CD14-positive monocyte (primary cell): ENCODE results near the gene NFATC1. TPM values are rescaled to one million over a fixed set of nuclear protein-coding genes. Genes with fewer than 3 reads are reported as not detected.

Experiments used
- DNase-seq, 3 donors: peaks; one replicate each; pipeline ENCODE4 v3.0.0-alpha.2; 2011 to 2022
- H2AFZ ChIP-seq: 2 replicates; pipeline ENCODE4 v1.6.0; 2012; ENCODE audit warnings: mild to moderate bottlenecking, low read depth, low read length, inconsistent platforms; ENCODE audit not compliant: insufficient read depth, poor library complexity, severe bottlenecking
- H3K27ac ChIP-seq, 2 donors: 1 replicate in 1 of 2; 2 replicates in 1 of 2; pipeline ENCODE4 v1.5.1; 2012 to 2013; ENCODE audit warnings: low read length in 2 of 2, control low read depth in 1 of 2, inconsistent platforms in 1 of 2, low read depth in 1 of 2, mild to moderate bottlenecking in 1 of 2
- H3K27me3 ChIP-seq, 2 donors: one replicate each; pipeline versions ENCODE4 v1.6.0 to v1.6.1; 2011 to 2013; ENCODE audit warnings: low read length in 2 of 2; ENCODE audit not compliant: control insufficient read depth in 2 of 2, insufficient read depth in 2 of 2
- H3K36me3 ChIP-seq, 2 donors: replicated peaks in 1 of 2; 1 replicate in 1 of 2; 2 replicates in 1 of 2; pipeline versions ENCODE4 v1.5.1 to v1.6.1; 2012 to 2013; ENCODE audit warnings: low read length in 2 of 2, control low read depth in 1 of 2, inconsistent platforms in 1 of 2, mild to moderate bottlenecking in 1 of 2; ENCODE audit not compliant: insufficient read depth in 2 of 2, control insufficient read depth in 1 of 2
- H3K4me1 ChIP-seq, 2 donors: 1 replicate in 1 of 2; 2 replicates in 1 of 2; pipeline versions ENCODE4 v1.5.1 to v1.6.1; 2012 to 2013; ENCODE audit warnings: low read length in 2 of 2, control low read depth in 1 of 2, inconsistent platforms in 1 of 2, mild to moderate bottlenecking in 1 of 2, moderate library complexity in 1 of 2; ENCODE audit not compliant: insufficient read depth in 2 of 2, control insufficient read depth in 1 of 2
- H3K4me2 ChIP-seq: replicated peaks from 2 replicates; pipeline ENCODE3; 2012; ENCODE audit warnings: low read length, moderate library complexity, mild to moderate bottlenecking; ENCODE audit not compliant: poor library complexity, severe bottlenecking; ENCODE audit errors: extremely low read depth
- H3K4me3 ChIP-seq, 3 experiments: fragments of 200-600 bp in 1 of 3; sonication (generic) in 1 of 3; replicated peaks in 1 of 3; 1 replicate in 2 of 3; 2 replicates in 1 of 3; pipeline ENCODE4 v1.5.1; 2011 to 2013; ENCODE audit warnings: low read length in 3 of 3, mild to moderate bottlenecking in 3 of 3, control low read depth in 2 of 3, low read depth in 2 of 3, inconsistent platforms in 1 of 3, moderate library complexity in 1 of 3
- H3K79me2 ChIP-seq: 2 replicates; pipeline ENCODE4 v1.6.0; 2012; ENCODE audit warnings: mild to moderate bottlenecking, control low read depth, inconsistent platforms, low read length, moderate library complexity; ENCODE audit not compliant: insufficient read depth
- H3K9ac ChIP-seq: 2 replicates; pipeline ENCODE4 v1.6.0; 2017; ENCODE audit warnings: low read length, mild to moderate bottlenecking; ENCODE audit not compliant: insufficient read depth, poor library complexity, severe bottlenecking
- H3K9me3 ChIP-seq, 2 donors: replicated peaks in 1 of 2; 1 replicate in 1 of 2; 2 replicates in 1 of 2; pipeline versions ENCODE4 v1.5.1 to v1.6.1; 2012 to 2013; ENCODE audit warnings: low read length in 2 of 2, control low read depth in 1 of 2; ENCODE audit not compliant: control insufficient read depth in 1 of 2, insufficient read depth in 1 of 2
- H4K20me1 ChIP-seq: 2 replicates; pipeline ENCODE4 v1.6.0; 2012; ENCODE audit warnings: mild to moderate bottlenecking, low read length, control low read depth, moderate library complexity; ENCODE audit not compliant: insufficient read depth
- H3K27ac Mint-ChIP-seq, 7 donors: one replicate each; pipeline ENCODE4 v1.8.0; 2020; ENCODE audit warnings: mild to moderate bottlenecking in 7 of 7, mixed read lengths in 7 of 7, moderate library complexity in 6 of 7, inconsistent platforms in 2 of 7
- H3K27me3 Mint-ChIP-seq, 3 donors: one replicate each; pipeline ENCODE4 v1.8.0; 2021 to 2022; ENCODE audit warnings: low read depth in 3 of 3, mild to moderate bottlenecking in 3 of 3, mixed read lengths in 3 of 3, moderate library complexity in 3 of 3, inconsistent platforms in 1 of 3
- H3K36me3 Mint-ChIP-seq, 2 donors: one replicate each; pipeline ENCODE4 v1.8.0; 2020; ENCODE audit warnings: mixed read lengths in 2 of 2, inconsistent platforms in 1 of 2, mild to moderate bottlenecking in 1 of 2
- H3K4me1 Mint-ChIP-seq: one replicate; pipeline ENCODE4 v1.8.0; 2020; ENCODE audit warnings: mild to moderate bottlenecking, mixed read lengths
- H3K4me3 Mint-ChIP-seq, 2 donors: one replicate each; pipeline ENCODE4 v1.8.0; 2020; ENCODE audit warnings: mild to moderate bottlenecking in 2 of 2, mixed read lengths in 2 of 2, moderate library complexity in 1 of 2
- H3K9me3 Mint-ChIP-seq, 7 donors: one replicate each; pipeline ENCODE4 v1.8.0; 2020 to 2022; ENCODE audit warnings: mixed read lengths in 7 of 7, mild to moderate bottlenecking in 6 of 7, moderate library complexity in 6 of 7, inconsistent platforms in 2 of 7
- WGBS: methylation state at CpG from one replicate; pipeline ENCODE4 v1.1.5; 2013; ENCODE audit warnings: missing lambda C conversion rate; ENCODE audit not compliant: insufficient coverage; 5-methylcytosine and 5-hydroxymethylcytosine counted together
- intact Hi-C, 2 donors: fragments of 100-400 bp; cut with micrococcal nuclease; formaldehyde crosslinking; loops; one replicate each; pipeline versions ENCODE4 v1.15.0 to v1.15.1; 2023
- polyA plus RNA-seq, 3 donors: library from polyadenylated mRNA; depleted of rRNA in 1 of 3; unstranded in 2 of 3; stranded (reverse) in 1 of 3; fragments of 300-500 nt in 2 of 3; fragments of >200 nt in 1 of 3; fragmentation: Illumina TruSeq in 2 of 3; gene quantifications; 1 replicate in 2 of 3; 2 replicates in 1 of 3; pipeline ENCODE4 v1.2.3, GENCODE V29; 2012 to 2021
- TF ChIP-seq, protein P1 (sequence below): fragments of 200-600 bp; IDR thresholded peaks from one replicate; pipeline ENCODE4 v1.8.0; 2022; ENCODE audit warnings: antibody characterized with exemption, mild to moderate bottlenecking

Gene NFATC1
- polyA plus RNA-seq, 3 donors: 7.8 to 10.7 (median 8.3) TPM

DNA sequence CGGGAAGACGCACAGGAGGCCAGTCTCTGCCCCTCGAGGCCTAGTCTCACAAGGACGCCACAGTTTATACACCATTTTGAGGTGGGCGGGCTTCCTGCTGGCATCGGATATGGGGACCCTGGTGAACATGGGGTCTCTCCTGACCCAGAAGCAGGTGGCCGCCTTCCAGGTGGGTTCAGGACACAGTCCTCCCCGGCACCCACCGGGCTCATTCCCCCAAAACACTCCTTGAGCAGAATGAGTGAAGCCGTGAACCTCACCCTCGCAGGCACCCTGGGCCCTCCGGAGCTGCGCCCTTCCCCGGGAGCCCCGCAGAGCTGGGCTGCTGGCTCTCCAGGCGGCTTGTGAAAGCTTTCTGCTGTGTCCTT is 6.5 kb downstream of the NFATC1 start:
- Mint-ChIP-seq H3K4me1 (peaks cover 63% of the 10 kb centered on the region), H3K27ac (peak overlapping the region in 3 of 7 donors; percentile 30 to 99 (median 82)), H3K27me3 (peaks cover 21 to 26% (median 23%) of the 10 kb centered on the region in 3 donors), H3K9me3 (peaks cover 0 to 15% (median 2%) of the 10 kb centered on the region in 7 donors), H3K4me3 (no peak overlapping the region), H3K36me3 (peaks cover 27 to 38% of the 10 kb centered on the region in 2 donors)
- no peak overlapping the region for H2AFZ ChIP-seq
- no peak overlapping the region for H3K9ac ChIP-seq
- intact Hi-C loops: loop anchor here in 1 of 2 donors (10.0 kb wide), 1 partner anchor 633 kb away; the partner anchor contains the start of gene RBFA
- no peak overlapping the region for H3K4me3 ChIP-seq
- DNase-seq: no peak
- peaks cover 67 to 75% of the 10 kb centered on the region in 2 donors for H3K4me1 ChIP-seq
- H3K36me3 ChIP-seq: no peaks in the 10 kb centered on the region
- no peaks in the 10 kb centered on the region for H3K9me3 ChIP-seq
- H3K27me3 ChIP-seq: peaks cover 0 to 23% of the 10 kb centered on the region in 2 donors
- 97% methylated on average over 15 of the region's 16 CpGs for WGBS
- TF ChIP-seq, protein P1, sequence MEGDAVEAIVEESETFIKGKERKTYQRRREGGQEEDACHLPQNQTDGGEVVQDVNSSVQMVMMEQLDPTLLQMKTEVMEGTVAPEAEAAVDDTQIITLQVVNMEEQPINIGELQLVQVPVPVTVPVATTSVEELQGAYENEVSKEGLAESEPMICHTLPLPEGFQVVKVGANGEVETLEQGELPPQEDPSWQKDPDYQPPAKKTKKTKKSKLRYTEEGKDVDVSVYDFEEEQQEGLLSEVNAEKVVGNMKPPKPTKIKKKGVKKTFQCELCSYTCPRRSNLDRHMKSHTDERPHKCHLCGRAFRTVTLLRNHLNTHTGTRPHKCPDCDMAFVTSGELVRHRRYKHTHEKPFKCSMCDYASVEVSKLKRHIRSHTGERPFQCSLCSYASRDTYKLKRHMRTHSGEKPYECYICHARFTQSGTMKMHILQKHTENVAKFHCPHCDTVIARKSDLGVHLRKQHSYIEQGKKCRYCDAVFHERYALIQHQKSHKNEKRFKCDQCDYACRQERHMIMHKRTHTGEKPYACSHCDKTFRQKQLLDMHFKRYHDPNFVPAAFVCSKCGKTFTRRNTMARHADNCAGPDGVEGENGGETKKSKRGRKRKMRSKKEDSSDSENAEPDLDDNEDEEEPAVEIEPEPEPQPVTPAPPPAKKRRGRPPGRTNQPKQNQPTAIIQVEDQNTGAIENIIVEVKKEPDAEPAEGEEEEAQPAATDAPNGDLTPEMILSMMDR: no peak
- peaks cover 25% of the 10 kb centered on the region for H4K20me1 ChIP-seq
- H3K79me2 ChIP-seq: peaks cover 39% of the 10 kb centered on the region
- peak overlapping the region; percentile 67 for H3K4me2 ChIP-seq
- H3K27ac ChIP-seq: no peak overlapping the region

DNA sequence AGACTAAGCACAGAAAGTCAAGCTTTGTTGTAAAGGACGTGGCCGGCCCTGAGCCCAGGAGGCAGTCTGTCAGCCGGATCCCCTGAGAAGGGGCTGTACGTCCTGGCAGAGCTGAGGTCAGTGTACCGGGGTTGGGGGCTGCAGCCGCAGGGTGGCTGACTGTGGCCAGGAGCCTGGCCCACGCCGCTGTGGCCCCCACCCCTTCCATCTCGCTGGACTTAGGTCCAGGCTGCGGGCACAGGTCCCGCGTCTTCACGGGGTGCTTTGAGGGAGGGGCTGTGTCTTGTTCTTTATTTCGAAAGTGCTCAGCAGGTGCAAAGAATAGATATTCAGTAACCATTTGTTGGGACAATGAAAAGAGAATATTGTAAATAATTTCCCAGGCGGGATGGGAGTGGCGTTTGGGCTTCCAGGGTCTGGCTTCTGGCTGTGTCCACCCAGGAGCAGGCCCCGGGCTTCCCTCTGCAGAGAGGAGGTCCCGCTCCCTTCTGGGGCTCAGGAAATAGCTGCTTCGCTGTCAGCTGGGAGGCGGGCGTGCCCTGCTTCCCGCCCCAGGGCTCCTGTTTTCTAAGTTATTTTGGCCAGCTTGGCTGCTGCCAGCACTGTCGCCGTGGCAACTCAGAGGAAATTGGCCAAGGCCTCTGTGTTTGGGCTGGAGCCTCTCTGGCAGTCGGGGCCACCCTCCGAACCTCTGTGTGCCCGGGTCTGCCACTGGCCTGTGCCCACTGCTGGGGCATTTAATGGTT is 7.4 kb downstream of the NFATC1 start:
- Histone ChIP-seq H3K9me3 (no peaks in the 10 kb centered on the region), H3K4me2 (peak overlapping the region; percentile 67), H3K27ac (peak overlapping the region; percentile 48 to 54), H3K79me2 (peaks cover 39% of the 10 kb centered on the region), H3K36me3 (no peaks in the 10 kb centered on the region), H3K9ac (peak overlapping the region; percentile 32), H4K20me1 (peaks cover 21% of the 10 kb centered on the region), H3K4me3 (peak overlapping the region in 2 of 3 experiments; percentile 2 to 51), H2AFZ (no peak overlapping the region), H3K27me3 (peaks cover 0 to 13% of the 10 kb centered on the region in 2 donors), H3K4me1 (peaks cover 67 to 75% of the 10 kb centered on the region in 2 donors)
- peaks cover 12 to 17% (median 14%) of the 10 kb centered on the region in 3 donors for H3K27me3 Mint-ChIP-seq
- H3K4me1 Mint-ChIP-seq: peaks cover 63% of the 10 kb centered on the region
- WGBS: 11% methylated on average over 26 of the region's 27 CpGs
- H3K4me3 Mint-ChIP-seq: peak overlapping the region; percentile 70 to 75
- TF ChIP-seq, protein P1: no peak
- intact Hi-C loops: loop anchor here in 1 of 2 donors (10.0 kb wide), 1 partner anchor 632 kb away; the partner anchor contains the start of gene RBFA
- DNase-seq: peak; percentile 46 to 60 (median 53)
- H3K36me3 Mint-ChIP-seq: peaks cover 30 to 37% of the 10 kb centered on the region in 2 donors
- peak overlapping the region; percentile 64 to 99 (median 85) for H3K27ac Mint-ChIP-seq
- peaks cover 0 to 10% (median 2%) of the 10 kb centered on the region in 7 donors for H3K9me3 Mint-ChIP-seq
